H9 (cell line): ENCODE data around the gene TACR1. TPM values are rescaled to one million over a fixed set of nuclear protein-coding genes. Genes with fewer than 3 reads are reported as not detected.

Source experiments
- DNase-seq: peaks from one replicate; pipeline ENCODE4 v3.0.0-alpha.2; 2017
- H2AFZ ChIP-seq: one replicate; pipeline ENCODE4 v1.6.1; 2013; ENCODE audit warnings: mild to moderate bottlenecking, low read length, control low read depth, moderate library complexity
- H2AK5ac ChIP-seq: 2 replicates; pipeline ENCODE4 v1.6.1; 2013; ENCODE audit warnings: low read length, control low read depth, mixed read lengths; ENCODE audit not compliant: insufficient read length
- H2BK120ac ChIP-seq: one replicate; pipeline ENCODE4 v1.6.1; 2013; ENCODE audit warnings: low read depth, mild to moderate bottlenecking, low read length, control low read depth, inconsistent platforms; ENCODE audit not compliant: poor library complexity, severe bottlenecking
- H2BK12ac ChIP-seq: 2 replicates; pipeline ENCODE4 v1.6.1; 2013; ENCODE audit warnings: low read length, control low read depth, mixed read lengths, low read depth; ENCODE audit not compliant: insufficient read length
- H2BK15ac ChIP-seq: 2 replicates; pipeline ENCODE4 v1.6.1; 2013; ENCODE audit warnings: low read depth, low read length, control low read depth
- H2BK20ac ChIP-seq: one replicate; pipeline ENCODE4 v1.6.1; 2013; ENCODE audit warnings: low read depth, mild to moderate bottlenecking, low read length, control low read depth, inconsistent platforms; ENCODE audit not compliant: poor library complexity, severe bottlenecking
- H2BK5ac ChIP-seq: 2 replicates; pipeline ENCODE4 v1.6.1; 2013; ENCODE audit warnings: low read length, control low read depth, mixed read lengths; ENCODE audit not compliant: insufficient read length
- H3K14ac ChIP-seq: 2 replicates; pipeline ENCODE4 v1.6.1; 2013; ENCODE audit warnings: low read length, control low read depth; ENCODE audit not compliant: insufficient read depth
- H3K18ac ChIP-seq: 2 replicates; pipeline ENCODE4 v1.6.1; 2013; ENCODE audit warnings: low read depth, mild to moderate bottlenecking, mixed read lengths, low read length, control low read depth; ENCODE audit not compliant: insufficient read length
- H3K23ac ChIP-seq: 2 replicates; pipeline ENCODE4 v1.6.1; 2013; ENCODE audit warnings: low read length, control low read depth, mixed read lengths, low read depth; ENCODE audit not compliant: insufficient read length
- H3K23me2 ChIP-seq: 2 replicates; pipeline ENCODE4 v1.6.1; 2013; ENCODE audit warnings: low read depth, mild to moderate bottlenecking, mixed read lengths, low read length, control low read depth; ENCODE audit not compliant: insufficient read length, poor library complexity, severe bottlenecking
- H3K27ac ChIP-seq: 2 replicates; pipeline ENCODE4 v1.5.1; 2013; ENCODE audit warnings: low read length, control low read depth, mixed read lengths, low read depth; ENCODE audit not compliant: insufficient read length
- H3K27me3 ChIP-seq: 2 replicates; pipeline ENCODE4 v1.6.1; 2013; ENCODE audit warnings: low read length, control low read depth, inconsistent platforms; ENCODE audit not compliant: insufficient read depth
- H3K4ac ChIP-seq: 2 replicates; pipeline ENCODE4 v1.6.1; 2013; ENCODE audit warnings: low read depth, mild to moderate bottlenecking, control low read depth, inconsistent platforms, low read length, moderate library complexity
- H3K4me1 ChIP-seq: 2 replicates; pipeline ENCODE4 v1.6.1; 2013; ENCODE audit warnings: low read length, control low read depth, inconsistent platforms; ENCODE audit not compliant: insufficient read depth
- H3K4me2 ChIP-seq: 2 replicates; pipeline ENCODE4 v1.6.1; 2013; ENCODE audit warnings: low read length, control low read depth, mixed read lengths; ENCODE audit not compliant: insufficient read length, insufficient read depth
- H3K56ac ChIP-seq: 2 replicates; pipeline ENCODE4 v1.6.1; 2013; ENCODE audit warnings: low read depth, mild to moderate bottlenecking, mixed read lengths, low read length, control low read depth; ENCODE audit not compliant: insufficient read length
- H3K79me1 ChIP-seq: 2 replicates; pipeline ENCODE4 v1.6.1; 2013; ENCODE audit warnings: low read depth, mild to moderate bottlenecking, moderate library complexity, low read length, control low read depth, inconsistent platforms; ENCODE audit not compliant: insufficient read depth, poor library complexity, severe bottlenecking
- H3K79me2 ChIP-seq: 2 replicates; pipeline ENCODE4 v1.6.1; 2013; ENCODE audit warnings: low read length, control low read depth, inconsistent platforms; ENCODE audit not compliant: insufficient read depth
- H3K9ac ChIP-seq: 2 replicates; pipeline ENCODE4 v1.6.1; 2013; ENCODE audit warnings: low read length, control low read depth, mixed read lengths; ENCODE audit not compliant: insufficient read length; ENCODE audit errors: extremely low read depth
- H3K9me3 ChIP-seq: one replicate; pipeline ENCODE4 v1.6.1; 2013; ENCODE audit warnings: low read depth, low read length, inconsistent platforms; ENCODE audit not compliant: control insufficient read depth
- H3T11ph ChIP-seq: one replicate; pipeline ENCODE4 v1.6.1; 2013; ENCODE audit warnings: mild to moderate bottlenecking, low read length, control low read depth, inconsistent platforms
- H4K20me1 ChIP-seq: one replicate; pipeline ENCODE4 v1.6.1; 2013; ENCODE audit not compliant: control insufficient read depth, insufficient read length, insufficient read depth
- H4K5ac ChIP-seq: 2 replicates; pipeline ENCODE4 v1.6.1; 2013; ENCODE audit warnings: low read depth, mild to moderate bottlenecking, mixed read lengths, low read length, control low read depth; ENCODE audit not compliant: insufficient read length
- H4K8ac ChIP-seq: replicated peaks from 2 replicates; pipeline ENCODE4 v1.6.1; 2013; ENCODE audit warnings: low read length, control low read depth, mixed read lengths, low read depth; ENCODE audit not compliant: insufficient read length
- H4K91ac ChIP-seq: 2 replicates; pipeline ENCODE4 v1.6.1; 2013; ENCODE audit warnings: low read depth, mild to moderate bottlenecking, moderate library complexity, mixed read lengths, low read length, control low read depth; ENCODE audit not compliant: insufficient read length
- H3K27ac Mint-ChIP-seq, 3 experiments: 2 replicates in 2 of 3; 3 replicates in 1 of 3; pipeline ENCODE4 v1.8.0; 2020 to 2021; ENCODE audit warnings: mixed read lengths in 3 of 3, mild to moderate bottlenecking in 1 of 3, moderate library complexity in 1 of 3
- H3K27me3 Mint-ChIP-seq: 2 replicates; pipeline ENCODE4 v1.8.0; 2021; ENCODE audit warnings: low read depth, mild to moderate bottlenecking, moderate library complexity, mixed read lengths
- H3K36me3 Mint-ChIP-seq, 3 experiments: 2 replicates in 2 of 3; 3 replicates in 1 of 3; pipeline ENCODE4 v1.8.0; 2020 to 2021; ENCODE audit warnings: low read depth in 3 of 3, mixed read lengths in 3 of 3; ENCODE audit not compliant: insufficient read depth in 1 of 3
- H3K4me1 Mint-ChIP-seq, 2 experiments: 2 replicates each; pipeline ENCODE4 v1.8.0; 2020; ENCODE audit warnings: mixed read lengths in 2 of 2
- H3K4me3 Mint-ChIP-seq, 2 experiments: 2 replicates in 1 of 2; 3 replicates in 1 of 2; pipeline ENCODE4 v1.8.0; 2020 to 2021; ENCODE audit warnings: mild to moderate bottlenecking in 2 of 2, mixed read lengths in 2 of 2, moderate library complexity in 1 of 2
- H3K9me3 Mint-ChIP-seq, 2 experiments: 2 replicates in 1 of 2; 3 replicates in 1 of 2; pipeline ENCODE4 v1.8.0; 2020; ENCODE audit warnings: mild to moderate bottlenecking in 2 of 2, mixed read lengths in 2 of 2, moderate library complexity in 1 of 2
- CTCF ChIP-seq: fragments of 200-600 bp; sonication (generic); conservative IDR thresholded peaks from 3 replicates; pipeline ENCODE4 v1.8.0; 2021; ENCODE audit warnings: antibody characterized with exemption, mild to moderate bottlenecking
- WGBS: extraction: QIAGEN DNeasy Blood & Tissue Kit; methylation state at CpG from one replicate; pipeline ENCODE4 v1.1.7; 2013; ENCODE audit warnings: missing lambda C conversion rate, low lambda C conversion rate, mixed read lengths; ENCODE audit not compliant: insufficient read length; ENCODE audit errors: extremely low coverage; 5-methylcytosine and 5-hydroxymethylcytosine counted together
- total RNA-seq: library from RNA; stranded (reverse); gene quantifications from 2 replicates; pipeline ENCODE4 v1.2.1, GENCODE V29; 2021

Gene TACR1
- total RNA-seq, 1 experiment from 2014 or later, result 1.4 TPM

- no peak overlapping the region for H2AK5ac ChIP-seq
- H3T11ph ChIP-seq, result no peak overlapping the region
- no peaks in the 10 kb centered on the region for H3K27me3 ChIP-seq
- no peaks in the 10 kb centered on the region for H3K79me2 ChIP-seq
- no peak for TF ChIP-seq CTCF
- H2BK5ac ChIP-seq, result no peak overlapping the region
- H3K27ac Mint-ChIP-seq, result no peak overlapping the region
- WGBS, result no CpG with 5 or more reads among the region's 1 CpG
- H3K56ac ChIP-seq, result no peak overlapping the region
- H3K27ac ChIP-seq, result no peak overlapping the region
- no peak overlapping the region for H3K23ac ChIP-seq
- no peaks in the 10 kb centered on the region for H3K27me3 Mint-ChIP-seq
- no peak overlapping the region for H3K14ac ChIP-seq
- H3K9me3 ChIP-seq, result no peaks in the 10 kb centered on the region
- no peaks in the 10 kb centered on the region for H3K23me2 ChIP-seq
- no peak overlapping the region for H3K4ac ChIP-seq
- no peak overlapping the region for H3K9ac ChIP-seq
- no peak overlapping the region for H2BK20ac ChIP-seq
- no peak overlapping the region for H3K18ac ChIP-seq
- H2AFZ ChIP-seq, result no peak overlapping the region
- no peaks in the 10 kb centered on the region for H4K20me1 ChIP-seq
- H3K4me1 ChIP-seq, result 0 out of 2 replicates have a peak, but pooled peaks cover 1% of the 10 kb centered on the region
- H4K5ac ChIP-seq, result no peak overlapping the region
- no peak overlapping the region for H2BK120ac ChIP-seq
- DNase-seq, result no peak
- no peak overlapping the region for H4K8ac ChIP-seq
- H2BK12ac ChIP-seq, result no peak overlapping the region
- H3K4me1 Mint-ChIP-seq, result peaks cover 11 to 14% of the 10 kb centered on the region in 2 experiments
- no peak overlapping the region for H3K4me2 ChIP-seq
- H3K36me3 Mint-ChIP-seq, result no peaks in the 10 kb centered on the region
- H2BK15ac ChIP-seq, result no peak overlapping the region
- H3K4me3 Mint-ChIP-seq, result no peak overlapping the region
- H4K91ac ChIP-seq, result no peak overlapping the region
- H3K79me1 ChIP-seq, result no peaks in the 10 kb centered on the region
- no peaks in the 10 kb centered on the region for H3K9me3 Mint-ChIP-seq
Observed at GRCh38 chr2:75074708-75075107, 124.6 kb downstream of the TACR1 start.
